RPMI7951 (cell line): ENCODE data around the gene POLD2. TPM values are rescaled to one million over a fixed set of nuclear protein-coding genes. Genes with fewer than 3 reads are reported as not detected.

Experiments used
- DNase-seq: peaks from one replicate; pipeline ENCODE4 v3.0.0-alpha.2; 2012; ENCODE audit warnings: low read depth
- total RNA-seq: library from RNA; depleted of rRNA; stranded (reverse); fragments of >200 nt; shearing (Covaris generic); gene quantifications from 2 replicates; pipeline ENCODE4 v1.2.3, GENCODE V29; 2014

The POLD2 gene
- total RNA-seq, 1 experiment from 2014 or later: 210 TPM

DNA sequence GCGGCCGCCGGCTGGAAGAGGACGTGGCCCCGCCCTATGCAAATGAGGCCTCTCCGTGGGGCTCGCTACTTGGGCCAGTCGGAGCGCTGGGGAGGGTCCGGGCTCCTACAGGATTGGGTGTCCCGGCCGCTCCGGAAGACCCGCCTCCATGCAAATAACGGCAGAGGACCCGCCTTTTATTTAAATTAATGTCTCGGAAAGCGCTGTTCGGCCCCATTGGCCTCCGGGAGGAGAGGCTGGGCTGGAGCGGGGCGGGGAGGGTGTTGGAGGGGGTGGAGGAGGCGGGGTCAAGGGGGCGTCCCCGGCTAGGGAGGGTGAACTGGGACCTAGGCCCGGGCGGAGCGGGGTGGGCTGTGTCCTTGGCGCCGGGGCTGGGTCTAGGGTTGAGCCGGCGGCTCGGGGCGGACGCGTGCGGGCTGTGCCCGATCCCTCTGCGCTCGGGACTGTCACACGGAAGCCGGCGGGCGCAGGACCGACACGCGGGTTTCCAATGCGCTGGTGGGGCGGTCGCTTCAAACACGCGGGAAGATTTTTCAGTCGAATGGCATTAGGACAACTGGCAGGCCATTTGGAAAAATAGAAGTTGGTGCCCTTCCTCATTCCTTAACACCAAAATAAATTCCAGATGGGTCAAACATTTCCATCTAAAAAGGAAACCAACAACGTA is 40.7 kb downstream of the POLD2 start:
- DNase-seq: peak; percentile 100

DNA sequence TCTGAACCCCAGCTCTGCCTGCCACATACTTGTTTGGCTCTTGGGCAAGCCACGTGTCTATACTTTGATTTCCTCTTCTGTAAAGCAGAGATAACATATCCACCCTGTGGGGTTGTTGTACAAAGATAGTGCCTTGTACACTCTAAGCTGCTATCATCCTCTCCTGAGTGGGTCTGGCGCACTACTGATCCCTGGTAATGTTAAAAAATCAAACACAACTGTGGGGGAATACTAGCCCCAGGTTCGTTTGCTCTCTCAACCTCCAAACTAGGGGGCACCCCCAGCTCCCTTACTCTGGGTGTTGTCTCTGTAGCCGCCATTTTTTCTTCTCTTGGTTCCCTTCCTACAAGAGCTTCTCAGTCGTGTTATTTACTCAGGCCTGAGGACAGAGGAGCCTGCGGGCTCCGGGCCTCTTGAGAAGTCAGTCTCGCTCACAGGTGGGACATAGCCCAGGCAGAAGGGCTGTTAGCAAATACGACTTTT is 42.0 kb downstream of the POLD2 start:
- DNase-seq: no peak

GRCh38 chr7:44080686-44081265 is 42.6 kb downstream of the POLD2 start:
- DNase-seq: no peak

- no peak for DNase-seq
These were observed 43.2 kb downstream of the POLD2 start for GRCh38 chr7:44080118-44080517.

GRCh38 chr7:44079331-44080021 is 43.9 kb downstream of the POLD2 start:
- no peak for DNase-seq

GRCh38 chr7:44078521-44078920 is 44.8 kb downstream of the POLD2 start:
- no peak for DNase-seq

DNA sequence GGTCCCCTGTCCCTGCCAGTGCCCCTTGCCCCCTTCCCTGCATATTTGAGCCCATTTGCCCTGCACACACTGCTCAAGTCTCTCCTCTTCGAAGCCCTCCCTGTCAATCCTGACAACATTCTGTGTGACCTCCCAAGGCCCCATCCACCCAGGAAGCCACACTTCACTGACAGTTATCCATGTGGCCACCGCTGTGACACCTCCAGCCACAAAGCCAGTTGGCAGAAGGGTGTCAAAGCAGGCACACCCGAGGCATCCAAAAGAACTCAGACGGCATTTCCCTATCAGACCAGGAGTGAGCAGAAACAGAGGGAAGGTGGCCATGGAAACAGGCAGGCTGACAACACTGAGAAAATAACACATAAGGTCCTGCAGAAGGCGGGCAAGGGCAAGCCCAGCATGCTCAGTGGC is 45.7 kb downstream of the POLD2 start:
- DNase-seq: no peak

DNA sequence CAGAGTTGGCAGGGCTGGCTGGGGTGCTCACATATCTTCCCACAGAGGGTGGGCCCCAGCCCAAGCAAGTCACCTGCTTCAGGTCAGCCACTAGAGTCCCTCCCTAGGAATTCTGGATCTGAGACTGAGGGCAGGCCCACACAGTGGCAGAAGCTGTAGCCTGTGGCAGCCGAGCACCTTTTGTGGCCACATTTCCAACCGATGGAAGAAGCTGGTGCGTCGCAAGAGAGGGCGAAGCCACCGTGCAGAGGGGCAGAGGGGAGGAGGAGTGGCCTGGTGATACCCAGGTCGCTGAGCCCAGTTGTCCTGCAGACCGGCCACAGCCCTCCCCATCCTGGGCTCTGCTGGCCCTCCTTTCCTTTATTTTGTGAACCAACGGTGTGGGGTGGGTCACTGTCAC is 46.3 kb downstream of the POLD2 start:
- no peak for DNase-seq

GRCh38 chr7:44076101-44076895 is 47.0 kb downstream of the POLD2 start:
- no peak for DNase-seq

- DNase-seq: no peak
These were observed 47.9 kb downstream of the POLD2 start for GRCh38 chr7:44075296-44076075.

DNA sequence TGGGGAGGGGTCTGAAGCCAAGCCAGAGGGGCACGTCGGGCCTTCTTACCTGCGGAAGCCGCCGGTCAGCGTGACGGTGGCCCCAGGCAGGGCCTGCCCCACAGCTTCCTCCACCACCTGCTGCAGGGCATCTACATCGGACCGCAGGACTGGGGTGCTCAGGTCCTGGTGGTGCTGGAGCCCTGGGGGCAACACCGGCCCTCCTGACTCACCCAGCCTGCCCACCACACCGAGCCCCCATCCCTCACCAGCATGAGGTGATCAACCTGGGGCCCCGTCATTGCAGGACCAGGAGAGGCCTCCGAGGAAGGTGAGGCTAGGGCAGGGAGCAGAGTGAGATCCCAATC is 49.0 kb downstream of the POLD2 start:
- DNase-seq: no peak

- peak; percentile 63 for DNase-seq
These were observed 49.5 kb downstream of the POLD2 start for GRCh38 chr7:44073664-44074348.

DNA sequence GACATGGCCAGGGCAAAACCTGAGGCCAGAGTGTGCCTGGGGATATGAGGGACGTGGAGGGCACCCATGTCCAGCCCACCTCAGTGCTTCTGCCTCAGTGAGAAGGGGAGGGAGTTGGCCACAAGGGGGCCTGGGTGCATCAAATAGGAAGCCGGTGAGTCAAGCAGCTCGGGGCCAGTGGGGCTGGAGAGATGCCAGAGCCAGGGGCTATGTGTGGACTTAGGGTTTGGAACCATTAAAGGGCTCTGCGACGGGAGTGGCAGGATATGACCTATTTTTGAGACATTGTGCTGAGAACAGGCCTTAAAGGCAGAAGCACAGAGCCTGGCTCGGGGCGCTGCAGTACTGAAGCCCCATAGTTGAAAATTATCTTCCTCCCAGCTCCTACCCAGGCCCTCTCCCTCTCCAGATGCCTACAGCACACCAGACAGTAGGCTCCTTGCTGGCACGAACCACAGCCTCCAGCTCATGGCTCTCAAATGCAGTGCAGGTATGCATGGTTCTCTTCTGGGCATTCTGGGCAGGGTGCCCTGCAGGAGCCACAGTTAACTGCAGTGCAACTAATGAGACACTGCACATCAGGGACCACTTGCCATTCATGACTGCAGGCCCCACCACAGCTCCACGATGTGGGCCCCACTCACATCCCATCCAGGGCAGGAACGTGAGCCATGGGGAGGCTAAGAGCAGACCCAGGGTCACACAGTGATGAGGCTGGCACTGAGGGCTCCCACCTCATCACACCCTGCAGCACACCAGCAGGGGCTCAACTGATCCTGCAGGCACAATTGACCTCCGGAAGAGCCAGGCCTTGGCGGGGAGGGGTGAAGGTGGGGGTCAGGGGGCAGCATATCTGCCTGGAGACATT is 50.8 kb downstream of the POLD2 start:
- peak; percentile 98 for DNase-seq

GRCh38 chr7:44071726-44072363 is 51.5 kb downstream of the POLD2 start:
- no peak for DNase-seq

- peak; percentile 53 for DNase-seq
These were observed 55.3 kb downstream of the POLD2 start for GRCh38 chr7:44068054-44068453.

DNA sequence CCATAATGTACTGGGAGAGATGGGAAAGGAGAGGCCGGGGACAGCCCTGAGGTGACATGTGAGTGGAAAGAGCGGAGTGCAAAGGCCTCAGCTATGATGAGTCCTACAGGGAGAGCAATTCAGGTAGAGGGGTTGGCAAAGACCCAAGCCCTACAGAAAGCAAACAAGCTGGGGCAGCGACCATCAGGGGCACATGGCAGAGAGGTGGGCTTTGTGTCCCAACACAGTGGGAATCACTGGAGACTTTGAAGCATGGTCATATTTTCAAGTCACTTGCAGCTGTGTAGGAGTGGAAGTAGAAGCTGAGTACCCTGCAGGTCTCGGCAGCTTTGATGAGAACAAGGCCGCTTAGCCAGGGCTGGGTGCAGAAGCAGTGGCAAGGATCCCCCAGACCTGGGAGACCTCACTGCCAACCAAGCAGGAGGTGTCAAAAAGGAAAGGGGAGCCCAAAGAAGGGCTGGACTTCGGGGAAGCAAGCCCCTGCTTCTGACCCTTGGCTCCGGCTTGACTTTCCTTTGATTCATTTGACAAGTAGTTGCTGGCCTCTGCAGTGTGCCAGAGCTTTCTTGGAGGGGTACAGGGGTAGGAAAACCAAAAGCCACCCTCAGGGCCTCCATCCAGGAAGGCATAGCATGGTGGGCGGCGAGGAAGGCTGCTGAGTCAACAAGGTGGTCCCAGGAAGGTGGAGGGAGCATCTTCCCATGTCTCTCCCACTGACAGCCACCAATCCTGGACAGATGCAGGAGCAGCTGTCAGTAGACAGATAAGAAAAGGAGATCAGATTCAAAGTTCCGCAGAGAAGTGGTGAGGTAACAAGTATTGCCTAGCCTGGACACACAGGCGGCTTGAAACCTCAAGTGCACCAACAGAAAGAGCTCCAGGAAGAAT is 56.0 kb downstream of the POLD2 start:
- DNase-seq: no peak

DNA sequence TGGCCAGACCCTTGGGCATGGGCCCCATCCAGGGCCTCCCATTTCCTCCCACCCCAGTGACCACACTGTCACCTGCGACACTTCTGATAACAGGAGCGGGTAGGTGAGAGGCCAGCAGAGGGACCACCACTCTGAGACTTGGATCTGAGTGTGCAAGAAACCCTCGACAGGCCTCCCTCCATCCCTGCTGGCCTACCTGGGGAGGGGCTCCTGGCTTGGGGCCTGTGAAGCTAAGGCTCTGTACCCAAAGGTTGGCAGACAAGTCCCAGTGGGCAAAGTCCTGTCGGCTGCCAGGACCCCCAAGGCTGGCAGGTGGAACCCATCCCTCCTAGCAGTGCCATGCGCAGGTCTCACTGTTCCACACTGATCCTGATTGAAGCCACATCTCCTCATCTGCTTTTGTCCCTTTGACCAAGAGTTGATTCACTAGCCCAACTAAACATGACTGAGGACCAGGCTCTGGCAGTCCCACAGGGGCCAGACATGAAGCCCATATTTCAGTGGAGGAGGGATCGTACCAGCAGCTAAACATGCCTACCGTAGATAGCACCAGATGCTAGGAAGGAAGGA is 56.8 kb downstream of the POLD2 start:
- no peak for DNase-seq

DNA sequence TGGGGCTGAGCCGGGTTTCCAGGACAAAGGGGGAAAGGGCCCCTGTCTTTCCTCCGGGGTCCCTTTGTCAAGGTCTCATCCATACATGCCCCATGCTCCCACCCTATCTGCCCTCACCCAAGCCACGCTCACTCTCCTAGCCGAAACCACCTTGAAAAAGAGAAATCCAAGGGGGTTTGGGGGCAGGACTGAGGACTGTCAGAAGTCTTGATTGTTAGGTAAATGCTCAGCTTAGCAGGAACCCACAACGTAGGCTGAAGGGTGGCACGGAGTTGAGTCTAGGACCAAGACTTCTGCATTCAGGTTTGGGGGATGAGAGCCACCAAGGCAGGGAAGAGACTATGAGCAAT is 57.3 kb downstream of the POLD2 start:
- DNase-seq: no peak
